ENCODE results near the gene AKAP12. TPM values are rescaled to one million over a fixed set of nuclear protein-coding genes. Genes with fewer than 3 reads are reported as not detected.

AKAP12 gene
- total and polyA plus RNA-seq, 2 donors (not counting 1 experiment from before 2014, with no cell fraction given), result 0.04 to 0.22 TPM

GRCh38 chr6:151230277-151230577 is 9.5 kb upstream of the AKAP12 start:
- no peaks in the 10 kb centered on the region for H3K36me3 ChIP-seq (replicated peaks in 1 of 2; ENCODE audit: control extremely low read depth in 1 of 2, control insufficient read depth in 1 of 2, extremely low read depth in 1 of 2, insufficient read depth in 2 of 2, low read length in 1 of 2)
- no peak overlapping the region for H3K4me2 ChIP-seq (replicated peaks; ENCODE audit: low read depth, low read length, poor library complexity, severe bottlenecking)
- no peaks in the 10 kb centered on the region for H3K9me3 ChIP-seq (ENCODE audit: control extremely low read depth in 1 of 3, control insufficient read depth in 2 of 3, insufficient read depth in 1 of 3, low read length in 2 of 3)
- H3K4me1 ChIP-seq (ENCODE audit: control insufficient read depth in 2 of 2, insufficient read depth in 2 of 2, low read length in 2 of 2), result no peaks in the 10 kb centered on the region
- intact Hi-C loops (cut with micrococcal nuclease), result no loop called here
- 91% methylated on average over 3 of the region's 4 CpGs for WGBS (ENCODE audit: insufficient coverage)
- POLR2A ChIA-PET, result no interaction called here
- Mint-ChIP-seq H3K27me3 (peaks cover 11% of the 10 kb centered on the region), H3K27ac (no peak overlapping the region), H3K4me1 (no peaks in the 10 kb centered on the region), H3K4me3 (no peak overlapping the region), H3K9me3 (ENCODE audit: insufficient read depth) (no peaks in the 10 kb centered on the region)
- no peak overlapping the region for H3K9ac ChIP-seq (ENCODE audit: low read length)
- no peaks in the 10 kb centered on the region for H3K27me3 ChIP-seq (replicated peaks in 1 of 4; ENCODE audit: control extremely low read depth in 1 of 4, control insufficient read depth in 3 of 4, insufficient read depth in 4 of 4, low read length in 3 of 4)
- H3K79me2 ChIP-seq (ENCODE audit: control insufficient read depth, insufficient read depth, low read length), result no peaks in the 10 kb centered on the region
- no peak overlapping the region for H3K4me3 ChIP-seq (ENCODE audit: control extremely low read depth in 1 of 5, extremely low read depth in 1 of 5, insufficient read depth in 1 of 5, low read depth in 2 of 5, low read length in 4 of 5)
- ATAC-seq (ENCODE audit: low read depth), result no peak
- CTCF ChIA-PET, result no interaction called here
- H2AFZ ChIP-seq (ENCODE audit: insufficient read depth, low read depth, low read length, poor library complexity, severe bottlenecking), result no peak overlapping the region
- DNase-seq, result no peak
- TF ChIP-seq CTCF (IDR thresholded peaks at IDR 0.05) (no peak), EZH2 (IDR thresholded peaks at IDR 0.05; ENCODE audit: borderline replicate concordance, insufficient read depth, low read depth, low read length, poor library complexity, severe bottlenecking) (no peak)
- H3K27ac ChIP-seq (ENCODE audit: low read length in 2 of 2), result no peak overlapping the region
- no peaks in the 10 kb centered on the region for H4K20me1 ChIP-seq (ENCODE audit: control insufficient read depth, insufficient read depth, low read length, poor library complexity, severe bottlenecking)

GRCh38 chr6:151232899-151233298 is 6.9 kb upstream of the AKAP12 start:
- Mint-ChIP-seq H3K27ac (no peak overlapping the region), H3K4me1 (no peaks in the 10 kb centered on the region), H3K9me3 (ENCODE audit: insufficient read depth) (no peaks in the 10 kb centered on the region), H3K27me3 (peaks cover 25% of the 10 kb centered on the region), H3K4me3 (no peak overlapping the region)
- no peak for TF ChIP-seq CTCF (IDR thresholded peaks at IDR 0.05)
- TF ChIP-seq EZH2 (IDR thresholded peaks at IDR 0.05; ENCODE audit: borderline replicate concordance, insufficient read depth, low read depth, low read length, poor library complexity, severe bottlenecking), result no peak
- Histone ChIP-seq H2AFZ (ENCODE audit: insufficient read depth, low read depth, low read length, poor library complexity, severe bottlenecking) (no peak overlapping the region), H3K9ac (ENCODE audit: low read length) (no peak overlapping the region), H3K36me3 (replicated peaks in 1 of 2; ENCODE audit: control extremely low read depth in 1 of 2, control insufficient read depth in 1 of 2, extremely low read depth in 1 of 2, insufficient read depth in 2 of 2, low read length in 1 of 2) (no peaks in the 10 kb centered on the region), H3K4me3 (ENCODE audit: control extremely low read depth in 1 of 5, extremely low read depth in 1 of 5, insufficient read depth in 1 of 5, low read depth in 2 of 5, low read length in 4 of 5) (no peak overlapping the region), H3K79me2 (ENCODE audit: control insufficient read depth, insufficient read depth, low read length) (no peaks in the 10 kb centered on the region), H3K27me3 (replicated peaks in 1 of 4; ENCODE audit: control extremely low read depth in 1 of 4, control insufficient read depth in 3 of 4, insufficient read depth in 4 of 4, low read length in 3 of 4) (peaks cover 0 to 4% (median 2%) of the 10 kb centered on the region in 4 experiments), H3K4me1 (ENCODE audit: control insufficient read depth in 2 of 2, insufficient read depth in 2 of 2, low read length in 2 of 2) (no peaks in the 10 kb centered on the region), H4K20me1 (ENCODE audit: control insufficient read depth, insufficient read depth, low read length, poor library complexity, severe bottlenecking) (no peaks in the 10 kb centered on the region), H3K27ac (ENCODE audit: low read length in 2 of 2) (no peak overlapping the region), H3K9me3 (ENCODE audit: control extremely low read depth in 1 of 3, control insufficient read depth in 2 of 3, insufficient read depth in 1 of 3, low read length in 2 of 3) (no peaks in the 10 kb centered on the region), H3K4me2 (replicated peaks; ENCODE audit: low read depth, low read length, poor library complexity, severe bottlenecking) (no peak overlapping the region)
- DNase-seq (no peak), ATAC-seq (ENCODE audit: low read depth) (no peak)
- POLR2A ChIA-PET, result no interaction called here
- WGBS (ENCODE audit: insufficient coverage), result no CpG with 5 or more reads among the region's 1 CpG
- intact Hi-C loops (cut with micrococcal nuclease), result no loop called here
- CTCF ChIA-PET, result no interaction called here

Data from B cell (primary cell).